GM12873 (cell line): ENCODE measurements around the gene SOSTDC1.

ENCODE experiments used
- CTCF ChIP-seq: IDR thresholded peaks from 2 replicates; pipeline ENCODE4 v1.5.1; 2012; ENCODE audit warnings: low read depth, mild to moderate bottlenecking, moderate library complexity, low read length, control low read depth; ENCODE audit not compliant: insufficient read depth; ENCODE audit errors: missing control alignments

The SOSTDC1 gene

GRCh38 chr7:16433568-16434122 is 31.9 kb downstream of the SOSTDC1 start:
- TF ChIP-seq CTCF = no peak

- no peak for TF ChIP-seq CTCF
These were observed 33.2 kb downstream of the SOSTDC1 start for GRCh38 chr7:16432425-16432731.

DNA sequence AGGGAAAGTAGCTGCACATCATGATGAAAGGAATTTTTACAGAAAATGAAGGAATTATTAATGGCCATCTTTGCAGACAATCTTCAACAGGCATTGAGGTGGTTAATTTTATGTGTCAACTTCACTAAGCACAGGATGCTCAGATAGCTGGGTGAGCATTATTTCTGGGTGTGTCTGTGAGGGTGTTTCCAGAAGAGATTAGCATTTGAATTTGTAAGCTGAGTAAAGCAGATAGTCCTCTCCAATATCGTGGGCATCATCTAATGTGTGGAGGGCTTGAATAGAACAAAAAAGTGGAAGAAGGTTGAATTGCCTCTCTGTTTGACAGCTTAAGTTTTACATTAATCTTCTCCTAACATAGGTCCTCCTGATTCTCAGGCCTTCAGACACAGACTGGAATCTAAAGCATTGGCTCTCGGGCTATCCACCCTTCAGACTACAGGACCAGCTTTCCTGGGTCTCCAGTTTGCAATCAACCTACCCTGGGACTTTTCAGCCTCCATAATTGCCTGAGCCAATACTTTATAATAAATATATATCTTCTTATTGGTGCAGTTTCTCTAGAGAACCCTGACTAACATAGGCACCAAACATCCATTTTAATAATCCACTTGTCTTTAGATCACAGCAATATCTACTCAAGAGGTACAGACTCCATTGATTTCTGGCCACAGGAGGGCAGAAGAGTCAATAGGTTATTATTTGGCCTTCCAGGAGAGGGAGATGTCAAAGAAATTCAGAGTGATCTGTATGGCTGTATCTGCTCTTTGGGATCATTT is 33.7 kb downstream of the SOSTDC1 start:
- TF ChIP-seq CTCF = peak; percentile 29

DNA sequence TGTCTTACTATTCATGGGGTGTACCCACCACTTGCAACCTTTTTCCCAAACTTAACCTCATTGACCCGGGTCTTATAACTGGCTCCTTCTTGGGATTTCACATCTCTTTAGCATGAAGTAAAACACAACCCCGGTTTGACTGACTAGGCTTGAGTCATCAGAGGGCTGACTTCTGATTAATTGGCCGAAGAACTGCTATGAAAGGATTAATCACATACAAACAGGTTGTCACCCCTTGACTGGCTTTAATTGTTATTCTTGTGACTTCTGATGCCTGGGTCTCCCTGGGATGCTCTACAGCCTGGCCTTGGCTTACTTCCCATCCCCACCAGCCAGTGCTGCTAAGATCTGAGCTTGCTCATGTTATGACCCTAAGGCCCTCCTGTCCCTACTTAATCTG is 35.4 kb downstream of the SOSTDC1 start:
- TF ChIP-seq CTCF = no peak

- no peak for TF ChIP-seq CTCF
These were observed 36.9 kb downstream of the SOSTDC1 start for GRCh38 chr7:16428672-16429071.

DNA sequence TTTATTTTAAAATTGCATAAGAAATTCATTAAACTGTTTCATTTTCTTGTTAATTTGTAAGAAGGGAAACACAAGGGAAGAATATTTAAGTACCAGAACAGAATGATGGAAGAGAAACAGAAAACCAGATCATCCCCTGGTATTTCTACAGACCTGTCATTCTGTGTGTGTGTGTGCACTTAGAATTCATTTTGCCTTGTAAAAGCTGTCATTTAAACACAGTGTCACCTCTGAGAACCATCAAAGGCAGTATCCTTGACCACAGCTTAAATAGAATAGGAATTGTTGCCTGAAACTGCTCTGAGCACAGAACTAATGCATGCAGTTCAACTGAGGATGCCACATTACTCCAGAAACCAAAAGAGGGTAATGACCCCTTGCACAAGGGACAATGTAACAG is 37.4 kb downstream of the SOSTDC1 start:
- no peak for TF ChIP-seq CTCF

- TF ChIP-seq CTCF = no peak
These were observed 41.8 kb downstream of the SOSTDC1 start for GRCh38 chr7:16423761-16424160.
